HEK293 (cell line): Measurements from ENCODE around the gene ZNF335.

ENCODE experiments used
- CTCF ChIA-PET: fragments of 350-600 bp; formaldehyde crosslinking; extraction: SDS; loops from one replicate; lab custom pipeline; 2021; ENCODE audit warnings: antibody characterized with exemption; lab: Yijun Ruan, JAX
- POLR2A ChIA-PET: fragments of 300-600 bp; formaldehyde crosslinking; extraction: SDS; loops from one replicate; lab custom pipeline; 2020; ENCODE audit warnings: antibody characterized with exemption, inconsistent platforms; lab: Yijun Ruan, JAX
- H3K27ac ChIP-seq: fragments of 200-500 bp; sonication (Bioruptor generic); 2 replicates; pipeline ENCODE4 v1.5.1; 2014; ENCODE audit warnings: low read depth, low read length, control low read depth, inconsistent platforms; ENCODE audit errors: extremely low read depth
- H3K36me3 ChIP-seq, 2 experiments: fragments of 200-500 bp in 1 of 2; sonication (Bioruptor generic) in 1 of 2; 1 replicate in 1 of 2; 2 replicates in 1 of 2; pipeline ENCODE4 v1.5.1; 2014 to 2017; ENCODE audit warnings: inconsistent platforms in 2 of 2, low read length in 2 of 2; ENCODE audit not compliant: control insufficient read depth in 2 of 2, insufficient read depth in 1 of 2
- H3K4me1 ChIP-seq: fragments of 200-500 bp; sonication (Bioruptor generic); 2 replicates; pipeline ENCODE4 v1.5.1; 2014; ENCODE audit warnings: mild to moderate bottlenecking, low read length, inconsistent platforms; ENCODE audit not compliant: control insufficient read depth, insufficient read depth
- H3K4me3 ChIP-seq: 2 replicates; pipeline ENCODE4 v1.5.1; 2011; ENCODE audit warnings: low read depth, mild to moderate bottlenecking, control low read depth, low read length, moderate library complexity
- H3K9me3 ChIP-seq: fragments of 200-500 bp; sonication (Bioruptor generic); 2 replicates; pipeline ENCODE4 v1.5.1; 2014; ENCODE audit warnings: low read depth, low read length, inconsistent platforms; ENCODE audit not compliant: control insufficient read depth, insufficient read depth
- EGR2 ChIP-seq: fragments of 450-650 bp; formaldehyde crosslinking; IDR thresholded peaks from 2 replicates; pipeline ENCODE4 v1.5.1; 2016; ENCODE audit warnings: low read depth, missing biosample characterization, missing genetic modification characterization
- KLF1 ChIP-seq: fragments of 450-650 bp; formaldehyde crosslinking; IDR thresholded peaks from 2 replicates; pipeline ENCODE4 v1.5.1; 2016; ENCODE audit warnings: missing biosample characterization, missing genetic modification characterization
- MEIS1 ChIP-seq: sonication (generic); formaldehyde crosslinking; IDR thresholded peaks from 2 replicates; pipeline ENCODE4 v1.8.1; 2022; ENCODE audit warnings: missing genetic modification reagents, mild to moderate bottlenecking, borderline replicate concordance
- SP2 ChIP-seq: fragments of 450-650 bp; formaldehyde crosslinking; IDR thresholded peaks from 2 replicates; pipeline ENCODE4 v1.5.1; 2016; ENCODE audit warnings: missing biosample characterization, missing genetic modification characterization
- SP3 ChIP-seq: fragments of 450-650 bp; formaldehyde crosslinking; IDR thresholded peaks from 2 replicates; pipeline ENCODE4 v1.5.1; 2016; ENCODE audit warnings: missing biosample characterization, missing genetic modification characterization
- SP7 ChIP-seq: fragments of 450-650 bp; formaldehyde crosslinking; IDR thresholded peaks from 2 replicates; pipeline ENCODE4 v1.5.1; 2016; ENCODE audit warnings: missing biosample characterization, missing genetic modification characterization
- TCF7L2 ChIP-seq: IDR thresholded peaks from 2 replicates; pipeline ENCODE4 v1.6.1; 2011; ENCODE audit warnings: low read depth, mild to moderate bottlenecking, inconsistent platforms, low read length, moderate library complexity, borderline replicate concordance
- TRIM28 ChIP-seq: IDR thresholded peaks from 2 replicates; pipeline ENCODE4 v1.6.1; 2011; ENCODE audit warnings: low read length, control low read depth, borderline replicate concordance
- ZBTB17 ChIP-seq: fragments of 450-650 bp; formaldehyde crosslinking; IDR thresholded peaks from 2 replicates; pipeline ENCODE4 v1.5.1; 2016; ENCODE audit warnings: missing biosample characterization, missing genetic modification characterization
- ZBTB20 ChIP-seq: fragments of 450-650 bp; formaldehyde crosslinking; IDR thresholded peaks from 2 replicates; pipeline ENCODE4 v1.5.1; 2016; ENCODE audit warnings: missing biosample characterization, missing genetic modification characterization
- ZFHX2 ChIP-seq: fragments of 450-650 bp; formaldehyde crosslinking; conservative IDR thresholded peaks from 2 replicates; pipeline ENCODE4 v1.5.1; 2016; ENCODE audit warnings: missing biosample characterization, missing genetic modification characterization
- ZFP69B ChIP-seq: fragments of 450-650 bp; formaldehyde crosslinking; IDR thresholded peaks from 2 replicates; pipeline ENCODE4 v1.5.1; 2016; ENCODE audit warnings: missing biosample characterization, missing genetic modification characterization
- ZNF311 ChIP-seq: fragments of 450-650 bp; formaldehyde crosslinking; IDR thresholded peaks from 2 replicates; pipeline ENCODE4 v1.5.1; 2017; ENCODE audit warnings: missing biosample characterization, missing genetic modification characterization, borderline replicate concordance
- ZNF394 ChIP-seq: fragments of 450-650 bp; formaldehyde crosslinking; IDR thresholded peaks from 2 replicates; pipeline ENCODE4 v1.5.1; 2016; ENCODE audit warnings: missing biosample characterization, missing genetic modification characterization, mild to moderate bottlenecking, moderate library complexity, borderline replicate concordance
- ZNF558 ChIP-seq: fragments of 450-650 bp; formaldehyde crosslinking; IDR thresholded peaks from 2 replicates; pipeline ENCODE4 v1.5.1; 2016; ENCODE audit warnings: missing biosample characterization, missing genetic modification characterization
- ZNF624 ChIP-seq: fragments of 450-650 bp; formaldehyde crosslinking; IDR thresholded peaks from 2 replicates; pipeline ENCODE4 v1.5.1; 2017; ENCODE audit warnings: missing biosample characterization, missing genetic modification characterization
- ZNF639 ChIP-seq: fragments of 450-650 bp; formaldehyde crosslinking; IDR thresholded peaks from 2 replicates; pipeline ENCODE4 v1.5.1; 2016; ENCODE audit warnings: missing biosample characterization, missing genetic modification characterization
- ZNF664 ChIP-seq: fragments of 450-650 bp; formaldehyde crosslinking; IDR thresholded peaks from 2 replicates; pipeline ENCODE4 v1.5.1; 2016; ENCODE audit warnings: missing biosample characterization, missing genetic modification characterization
- ZNF692 ChIP-seq: fragments of 450-650 bp; formaldehyde crosslinking; IDR thresholded peaks from 2 replicates; pipeline ENCODE4 v1.5.1; 2016; ENCODE audit warnings: missing biosample characterization, missing genetic modification characterization
- ZNF747 ChIP-seq: fragments of 450-650 bp; formaldehyde crosslinking; IDR thresholded peaks from 2 replicates; pipeline ENCODE4 v1.5.1; 2016; ENCODE audit warnings: missing biosample characterization, missing genetic modification characterization
- ZNF777 ChIP-seq: fragments of 450-650 bp; formaldehyde crosslinking; IDR thresholded peaks from 2 replicates; pipeline ENCODE4 v1.5.1; 2017; ENCODE audit warnings: missing biosample characterization, missing genetic modification characterization, borderline replicate concordance
- ZNF791 ChIP-seq: fragments of 450-650 bp; formaldehyde crosslinking; IDR thresholded peaks from 2 replicates; pipeline ENCODE4 v1.5.1; 2016; ENCODE audit warnings: missing biosample characterization, missing genetic modification characterization
- TF ChIP-seq, protein P1 (sequence below): fragments of 450-650 bp; formaldehyde crosslinking; IDR thresholded peaks from 2 replicates; pipeline ENCODE4 v1.5.1; 2016; ENCODE audit warnings: missing biosample characterization, missing genetic modification characterization
- TF ChIP-seq, protein P2 (sequence below): fragments of 450-650 bp; formaldehyde crosslinking; IDR thresholded peaks from 2 replicates; pipeline ENCODE4 v1.5.1; 2017; ENCODE audit warnings: missing biosample characterization, missing genetic modification characterization

Gene ZNF335

DNA sequence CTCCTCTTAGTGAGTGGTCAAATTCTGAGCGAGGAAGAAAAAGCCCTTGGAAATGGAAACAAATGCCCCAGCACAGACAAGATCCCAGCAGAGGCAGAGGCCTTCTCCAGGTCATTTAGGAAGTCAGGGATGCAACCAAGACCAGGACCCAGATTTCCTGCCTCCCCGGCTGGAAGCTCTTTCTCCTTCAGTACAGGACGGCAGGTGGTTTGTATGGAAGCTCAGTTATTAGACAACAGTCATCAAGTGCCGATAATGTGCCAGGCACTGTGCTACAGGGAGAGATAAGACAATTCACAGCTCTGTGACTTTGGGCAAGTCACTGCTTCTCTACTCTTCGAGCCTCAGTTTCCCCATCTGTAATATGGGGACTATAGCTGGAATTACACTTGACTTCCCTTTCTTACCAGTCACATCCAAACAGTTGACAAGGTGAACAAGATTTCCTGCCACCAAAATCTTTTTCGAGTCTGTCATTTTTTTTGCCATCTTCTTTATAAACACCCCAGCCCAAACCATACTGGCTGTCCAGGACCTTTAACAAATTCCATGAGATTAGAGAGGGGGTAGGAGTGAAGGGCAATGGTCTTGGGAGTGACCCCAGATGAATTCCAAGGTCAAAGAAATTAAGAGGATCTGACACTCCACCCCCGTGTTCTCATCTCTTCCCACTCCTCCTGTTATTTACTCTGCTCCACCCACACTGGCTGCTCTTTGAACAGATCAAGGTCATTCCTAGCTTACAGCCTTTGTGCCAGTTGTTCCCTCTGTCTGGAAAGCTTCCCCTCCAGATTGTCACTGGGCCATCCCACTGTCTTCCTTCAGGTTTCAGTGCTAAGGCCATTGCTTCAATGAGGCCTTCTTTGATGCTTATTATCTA, 42.8 kb upstream of the ZNF335 start:
- ChIA-PET POLR2A (interaction anchor here (0.7 to 0.9 kb wide), 2 partner anchors 80 to 315 kb away, joined by 3 read pairs; no protein-coding TSS in a partner anchor), CTCF (interaction anchor here (0.5 to 4.9 kb wide), 40 partner anchors 10 to 673 kb away, joined by 3 to 86 read pairs (median 5); partner anchors contain the start of gene ELMO2)
- Histone ChIP-seq H3K4me1 (no peaks in the 10 kb centered on the region), H3K9me3 (no peaks in the 10 kb centered on the region), H3K36me3 (no peaks in the 10 kb centered on the region), H3K4me3 (no peak overlapping the region), H3K27ac (no peak overlapping the region)
- TF ChIP-seq EGR2 (tag by site-specific recombination) (peak; percentile 96), ZFHX2 (tag by site-specific recombination) (peak; percentile 92)
- TF ChIP-seq, protein P1, sequence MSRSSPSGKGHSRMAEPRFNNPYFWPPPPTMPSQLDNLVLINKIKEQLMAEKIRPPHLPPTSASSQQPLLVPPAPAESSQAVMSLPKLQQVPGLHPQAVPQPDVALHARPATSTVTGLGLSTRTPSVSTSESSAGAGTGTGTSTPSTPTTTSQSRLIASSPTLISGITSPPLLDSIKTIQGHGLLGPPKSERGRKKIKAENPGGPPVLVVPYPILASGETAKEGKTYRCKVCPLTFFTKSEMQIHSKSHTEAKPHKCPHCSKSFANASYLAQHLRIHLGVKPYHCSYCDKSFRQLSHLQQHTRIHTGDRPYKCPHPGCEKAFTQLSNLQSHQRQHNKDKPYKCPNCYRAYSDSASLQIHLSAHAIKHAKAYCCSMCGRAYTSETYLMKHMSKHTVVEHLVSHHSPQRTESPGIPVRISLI: no peak

GRCh38 chr20:46013829-46014516, 42.0 kb upstream of the ZNF335 start:
- POLR2A ChIA-PET: no interaction called here
- TF ChIP-seq TRIM28 (no peak), ZFP69B (tag by site-specific recombination) (peak; percentile 81; the same call in 1 of the 2 replicates), ZNF394 (peak; percentile 56; the same call in 1 of the 2 replicates), ZNF558 (tag by site-specific recombination) (no peak), ZNF624 (no peak), ZNF692 (tag by site-specific recombination) (peak; percentile 90), ZNF664 (no peak), SP2 (tag by site-specific recombination) (peak; percentile 28; the same call in 1 of the 2 replicates), ZBTB17 (tag by site-specific recombination) (peak; percentile 93), EGR2 (tag by site-specific recombination) (peak; percentile 87), ZNF777 (tag by site-specific recombination) (peak; percentile 95), TCF7L2 (no peak), MEIS1 (CRISPR knock-in tag) (no peak), ZNF311 (no peak), ZNF791 (tag by site-specific recombination) (no peak), SP3 (tag by site-specific recombination) (peak; percentile 67), ZNF747 (no peak), ZBTB20 (tag by site-specific recombination) (peak; percentile 91), SP7 (peak; percentile 55), KLF1 (tag by site-specific recombination) (peak; percentile 50), ZNF639 (tag by site-specific recombination) (no peak)
- TF ChIP-seq, protein P2, sequence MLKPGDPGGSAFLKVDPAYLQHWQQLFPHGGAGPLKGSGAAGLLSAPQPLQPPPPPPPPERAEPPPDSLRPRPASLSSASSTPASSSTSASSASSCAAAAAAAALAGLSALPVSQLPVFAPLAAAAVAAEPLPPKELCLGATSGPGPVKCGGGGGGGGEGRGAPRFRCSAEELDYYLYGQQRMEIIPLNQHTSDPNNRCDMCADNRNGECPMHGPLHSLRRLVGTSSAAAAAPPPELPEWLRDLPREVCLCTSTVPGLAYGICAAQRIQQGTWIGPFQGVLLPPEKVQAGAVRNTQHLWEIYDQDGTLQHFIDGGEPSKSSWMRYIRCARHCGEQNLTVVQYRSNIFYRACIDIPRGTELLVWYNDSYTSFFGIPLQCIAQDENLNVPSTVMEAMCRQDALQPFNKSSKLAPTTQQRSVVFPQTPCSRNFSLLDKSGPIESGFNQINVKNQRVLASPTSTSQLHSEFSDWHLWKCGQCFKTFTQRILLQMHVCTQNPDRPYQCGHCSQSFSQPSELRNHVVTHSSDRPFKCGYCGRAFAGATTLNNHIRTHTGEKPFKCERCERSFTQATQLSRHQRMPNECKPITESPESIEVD (tag by site-specific recombination): no peak

More at GRCh38 chr20:46013829-46014516, 42.0 kb upstream of the ZNF335 start:
- Histone ChIP-seq H3K36me3 (no peaks in the 10 kb centered on the region), H3K4me3 (peak overlapping the region; percentile 24), H3K9me3 (no peaks in the 10 kb centered on the region), H3K27ac (no peak overlapping the region), H3K4me1 (no peaks in the 10 kb centered on the region)
- CTCF ChIA-PET: interaction anchor here (0.5 to 4.9 kb wide), 48 partner anchors 10 to 684 kb away, joined by 3 to 86 read pairs (median 5); partner anchors contain the start of gene ELMO2
